ES-I3 (cell line): ENCODE measurements around the gene ELP5.

Experiments
- H3K36me3 ChIP-seq: 2 replicates; pipeline ENCODE4 v1.6.1; 2013; ENCODE audit warnings: mild to moderate bottlenecking, low read length, control low read depth, moderate library complexity; ENCODE audit not compliant: insufficient read depth
- H3K4me1 ChIP-seq: 2 replicates; pipeline ENCODE4 v1.6.1; 2013; ENCODE audit warnings: mild to moderate bottlenecking, control low read depth, low read length; ENCODE audit not compliant: insufficient read depth
- H3K9ac ChIP-seq: 2 replicates; pipeline ENCODE4 v1.6.1; 2013; ENCODE audit warnings: low read depth, mild to moderate bottlenecking, low read length, moderate library complexity
- H3K9me3 ChIP-seq: 2 replicates; pipeline ENCODE4 v1.6.1; 2013; ENCODE audit warnings: mild to moderate bottlenecking, low read length, moderate library complexity; ENCODE audit not compliant: control insufficient read depth, insufficient read depth

ELP5 gene

GRCh38 chr17:7308625-7309433 is 56.8 kb downstream of the ELP5 start:
- H3K4me1 ChIP-seq, result peaks cover 5% of the 10 kb centered on the region
- H3K9me3 ChIP-seq, result no peaks in the 10 kb centered on the region
- H3K9ac ChIP-seq, result peak overlapping the region; percentile 98
- H3K36me3 ChIP-seq, result peaks cover 27% of the 10 kb centered on the region
